Jurkat, Clone E6-1 (cell line): ENCODE measurements around the gene CFTR.

Experiments
- DNase-seq: peaks from one replicate; pipeline ENCODE4 v3.0.0-alpha.2; 2011; ENCODE audit warnings: low read depth, low spot score
- H3K4me3 ChIP-seq: 2 replicates; pipeline ENCODE4 v1.5.1; 2011; ENCODE audit warnings: mild to moderate bottlenecking, low read length, control low read depth, moderate library complexity

CFTR gene

DNA sequence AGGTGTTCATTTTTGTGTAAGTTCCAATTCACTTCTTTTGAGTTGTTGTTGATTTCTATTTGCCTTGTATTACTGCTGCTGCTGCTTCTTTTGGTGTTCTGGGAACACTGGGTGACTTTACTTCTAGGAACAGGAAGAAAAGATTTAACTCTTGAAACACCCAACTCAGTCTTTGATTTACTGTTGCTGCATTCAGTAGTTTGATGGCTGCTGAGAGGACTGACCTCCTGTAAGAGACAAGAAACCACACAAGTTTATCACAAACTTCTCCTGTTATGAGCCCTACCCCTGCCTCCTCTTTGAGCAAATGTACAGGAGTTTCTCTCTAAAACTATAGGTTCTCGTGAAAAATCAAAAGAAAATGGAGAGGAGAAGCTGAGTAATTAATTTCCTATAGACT is 231.7 kb downstream of the CFTR start:
- no peak overlapping the region for H3K4me3 ChIP-seq
- DNase-seq, result no peak

DNA sequence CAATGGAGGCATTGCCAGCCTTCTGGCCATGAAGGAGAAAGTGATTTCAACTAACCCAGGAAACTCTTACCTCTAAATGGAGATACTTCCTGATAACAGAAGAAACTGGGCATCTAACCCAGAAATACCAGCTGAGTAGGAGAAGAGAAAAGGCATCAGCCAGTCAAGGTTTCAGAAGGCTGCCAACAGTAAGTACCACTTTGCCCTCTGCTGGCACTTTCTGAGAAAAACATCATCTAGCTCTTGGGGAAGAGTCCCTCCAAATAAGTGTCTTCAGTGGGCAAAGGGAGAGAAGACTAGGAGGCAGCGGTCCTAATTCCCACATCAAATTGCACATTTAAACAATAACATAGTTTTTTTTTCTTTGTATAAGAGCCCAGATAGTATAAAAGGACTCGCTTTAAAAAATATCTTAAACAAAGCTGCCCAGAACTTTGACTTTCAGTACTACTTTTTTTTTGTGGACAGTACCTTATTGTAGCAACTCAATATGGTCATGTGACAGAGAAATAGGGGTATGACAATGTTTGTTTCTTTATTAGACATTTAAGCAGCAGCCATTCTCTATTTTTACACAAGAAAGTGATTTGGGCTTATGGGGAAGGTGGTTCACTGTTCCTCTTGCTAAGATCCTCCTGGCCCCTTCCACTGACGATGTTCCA is 236.1 kb downstream of the CFTR start:
- no peak overlapping the region for H3K4me3 ChIP-seq
- DNase-seq, result peak; percentile 78

DNA sequence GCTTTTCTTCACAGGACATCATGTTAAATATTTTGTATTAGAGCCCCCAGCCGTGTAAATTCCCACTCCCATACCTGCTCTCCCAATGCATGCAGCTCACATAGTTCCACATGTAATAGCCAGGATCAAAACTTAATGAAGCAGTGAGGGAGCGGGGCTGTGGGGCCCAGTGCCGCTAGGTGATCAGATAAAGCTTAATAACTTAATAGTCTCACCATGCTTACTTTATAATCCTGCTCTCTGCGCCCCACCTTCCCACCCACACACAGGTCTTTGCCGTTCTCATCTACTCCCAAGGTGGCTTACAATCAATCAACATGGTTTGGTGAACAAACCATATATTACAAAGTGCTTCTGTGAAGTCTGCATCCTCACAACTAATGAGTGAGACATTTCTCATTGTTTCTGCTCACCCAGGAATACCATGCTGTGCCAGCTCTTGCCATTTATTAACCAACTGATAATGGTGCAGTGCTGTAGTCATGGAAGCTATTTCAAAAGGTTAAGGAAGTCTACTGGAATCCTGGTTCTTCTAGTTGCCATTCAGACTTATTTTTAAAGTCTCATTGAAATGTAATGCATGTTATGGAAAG is 237.0 kb downstream of the CFTR start:
- no peak for DNase-seq

DNA sequence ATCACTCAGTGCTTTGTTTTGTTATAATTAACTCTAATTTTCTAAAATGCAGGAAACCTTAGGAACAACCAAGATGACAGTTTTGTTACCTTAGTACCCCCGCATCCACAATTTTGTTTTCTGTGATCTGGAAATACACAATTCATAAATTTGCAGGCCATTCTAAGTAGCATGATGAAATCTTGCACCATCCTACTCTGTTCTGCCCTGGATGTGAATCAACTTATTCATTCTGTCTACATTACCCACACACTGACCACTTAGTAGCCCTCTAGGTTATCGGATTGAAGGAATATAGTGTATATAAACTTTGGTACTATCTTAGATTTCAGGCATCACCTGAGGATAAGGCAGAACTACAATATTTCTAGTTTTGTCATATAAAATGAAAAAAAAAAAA is 237.5 kb downstream of the CFTR start:
- DNase-seq, result no peak
- H3K4me3 ChIP-seq, result no peak overlapping the region

More for the DNA sequence above, 237.0 kb downstream of the CFTR start:
- no peak overlapping the region for H3K4me3 ChIP-seq
